ENCODE measurements around the gene FBRSL1.

DNA sequence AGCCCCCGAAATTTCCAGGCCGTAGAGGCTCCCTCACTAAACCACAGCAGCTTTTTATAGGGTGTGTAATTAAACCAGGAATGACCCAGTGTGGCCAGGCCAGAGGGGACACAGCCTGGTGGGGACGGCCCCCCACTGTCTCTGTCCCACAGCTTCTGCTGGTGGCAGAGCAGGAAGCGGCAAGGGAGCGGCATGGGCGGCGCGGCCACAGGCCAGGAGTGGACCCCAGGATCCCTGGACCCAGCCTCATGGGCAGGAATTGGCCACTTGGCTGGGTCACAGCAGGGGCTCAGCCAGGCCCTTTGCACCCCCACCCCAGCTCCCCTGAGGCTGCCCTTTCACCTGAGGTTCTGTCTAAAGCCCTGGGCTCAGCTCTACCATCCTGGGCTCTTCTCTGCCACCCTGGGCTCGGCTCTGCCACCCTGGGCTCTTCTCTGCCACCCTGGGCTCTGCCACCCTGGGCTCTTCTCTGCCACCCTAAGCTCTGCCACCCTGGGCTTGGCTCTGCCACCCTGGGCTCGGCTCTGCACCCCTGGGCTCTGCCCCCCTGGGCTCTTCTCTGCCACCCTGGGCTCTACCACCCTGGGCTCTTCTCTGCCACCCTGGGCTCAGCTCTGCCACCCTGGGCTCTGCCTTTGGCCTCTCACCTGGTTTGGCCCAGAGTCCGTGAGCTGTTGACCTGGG is 39.3 kb downstream of the FBRSL1 start:
- TF ChIP-seq, protein P1, sequence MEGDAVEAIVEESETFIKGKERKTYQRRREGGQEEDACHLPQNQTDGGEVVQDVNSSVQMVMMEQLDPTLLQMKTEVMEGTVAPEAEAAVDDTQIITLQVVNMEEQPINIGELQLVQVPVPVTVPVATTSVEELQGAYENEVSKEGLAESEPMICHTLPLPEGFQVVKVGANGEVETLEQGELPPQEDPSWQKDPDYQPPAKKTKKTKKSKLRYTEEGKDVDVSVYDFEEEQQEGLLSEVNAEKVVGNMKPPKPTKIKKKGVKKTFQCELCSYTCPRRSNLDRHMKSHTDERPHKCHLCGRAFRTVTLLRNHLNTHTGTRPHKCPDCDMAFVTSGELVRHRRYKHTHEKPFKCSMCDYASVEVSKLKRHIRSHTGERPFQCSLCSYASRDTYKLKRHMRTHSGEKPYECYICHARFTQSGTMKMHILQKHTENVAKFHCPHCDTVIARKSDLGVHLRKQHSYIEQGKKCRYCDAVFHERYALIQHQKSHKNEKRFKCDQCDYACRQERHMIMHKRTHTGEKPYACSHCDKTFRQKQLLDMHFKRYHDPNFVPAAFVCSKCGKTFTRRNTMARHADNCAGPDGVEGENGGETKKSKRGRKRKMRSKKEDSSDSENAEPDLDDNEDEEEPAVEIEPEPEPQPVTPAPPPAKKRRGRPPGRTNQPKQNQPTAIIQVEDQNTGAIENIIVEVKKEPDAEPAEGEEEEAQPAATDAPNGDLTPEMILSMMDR (IDR thresholded peaks at IDR 0.05), result no peak
- no peak for TF ChIP-seq POLR2A (IDR thresholded peaks at IDR 0.05)

Measured in heart left ventricle (tissue), 13 donors.